ENCODE measurements around the gene TBRG1.

Gene TBRG1

DNA sequence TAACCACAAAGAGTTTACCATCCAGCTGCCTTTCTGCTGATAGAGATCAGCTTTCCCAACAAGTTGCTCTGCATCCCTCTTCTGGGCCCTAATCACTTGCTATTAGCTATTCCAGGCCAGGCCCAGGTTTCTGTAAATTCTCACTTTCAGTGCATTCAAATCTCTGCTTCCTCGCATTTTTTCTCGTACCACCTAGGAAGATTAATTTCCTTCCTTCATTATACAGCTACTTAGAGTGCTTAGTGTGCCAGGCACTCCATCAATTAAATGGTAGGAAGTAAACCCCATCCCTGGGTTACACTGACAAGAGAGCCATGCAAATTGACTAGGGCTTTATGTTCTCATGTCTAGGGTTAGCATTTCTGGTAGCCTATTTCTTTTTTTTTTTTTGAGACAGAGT lies 41.2 kb downstream of the TBRG1 start:
- no peak for DNase-seq

DNA sequence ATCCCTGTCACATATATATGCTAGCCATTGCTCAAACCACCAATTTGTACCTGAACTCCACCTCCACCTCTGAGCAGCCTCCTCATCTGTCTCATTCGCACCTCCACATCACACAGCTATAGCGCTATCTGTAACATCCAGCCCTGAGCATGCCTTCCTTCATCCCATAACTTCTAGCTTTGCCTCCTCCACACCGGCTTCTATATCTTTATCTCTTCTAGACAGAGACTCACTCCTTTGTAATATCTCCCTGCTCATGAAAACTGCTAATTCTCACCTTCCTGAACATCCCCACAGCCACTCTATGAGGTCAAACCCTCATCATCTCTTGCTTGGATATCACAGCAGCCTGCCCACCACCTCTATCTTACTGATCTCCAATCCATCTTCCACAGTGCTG lies 44.9 kb downstream of the TBRG1 start:
- DNase-seq, result no peak

- DNase-seq, result peak; percentile 33
Measured at GRCh38 chr11:124669193-124669592, 46.5 kb downstream of the TBRG1 start.

DNA sequence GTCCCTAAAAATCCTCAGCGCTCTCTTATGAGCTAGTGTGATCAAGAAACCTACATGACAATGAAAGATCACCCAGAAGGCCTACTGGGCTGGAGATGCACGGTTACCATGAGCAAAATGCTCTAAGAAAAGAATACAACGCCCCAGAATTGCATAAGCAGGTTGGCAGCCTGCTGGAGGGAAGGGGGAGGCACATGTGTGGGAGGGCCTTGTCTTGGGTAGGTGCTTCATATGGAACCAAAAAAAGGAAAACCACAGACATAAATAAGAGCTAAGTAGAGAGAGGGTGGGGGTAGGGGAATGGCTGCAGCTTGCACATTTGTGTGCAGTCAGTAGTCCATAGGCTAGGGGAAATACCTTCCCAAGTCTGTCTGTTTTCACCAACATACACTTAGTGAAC lies 48.1 kb downstream of the TBRG1 start:
- peak; percentile 92 for DNase-seq

DNA sequence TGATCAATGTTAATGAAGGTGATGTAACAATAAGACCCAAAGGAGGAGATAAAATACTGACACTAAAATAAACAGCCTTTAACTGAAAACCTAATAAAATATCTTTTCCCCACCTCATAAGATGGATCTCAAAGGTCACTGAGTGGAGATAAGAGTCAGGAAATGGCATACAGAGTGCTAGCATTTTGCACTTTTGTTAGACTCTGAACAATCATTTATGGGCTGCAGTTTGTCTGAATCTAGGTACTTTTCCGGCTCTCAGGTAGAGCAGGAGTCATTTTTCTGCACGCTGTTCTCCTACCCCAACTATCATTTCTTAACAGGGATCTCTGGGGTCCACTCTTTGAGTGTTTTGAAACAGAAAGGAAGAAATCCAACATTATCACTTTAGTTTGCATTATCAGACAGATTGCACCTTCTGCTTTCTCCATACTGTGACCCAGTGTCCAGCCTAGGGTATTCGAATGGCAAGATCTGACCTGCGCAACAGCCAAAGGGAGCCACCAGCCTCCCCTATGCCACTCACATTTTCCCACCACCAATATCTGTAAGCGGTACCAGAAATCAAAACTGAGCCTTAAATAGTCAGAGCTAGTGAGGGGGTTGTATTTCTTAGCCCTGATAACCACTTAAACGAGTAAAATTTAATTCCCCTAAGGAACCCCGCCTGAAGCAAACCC lies 50.0 kb downstream of the TBRG1 start:
- DNase-seq, result no peak

DNA sequence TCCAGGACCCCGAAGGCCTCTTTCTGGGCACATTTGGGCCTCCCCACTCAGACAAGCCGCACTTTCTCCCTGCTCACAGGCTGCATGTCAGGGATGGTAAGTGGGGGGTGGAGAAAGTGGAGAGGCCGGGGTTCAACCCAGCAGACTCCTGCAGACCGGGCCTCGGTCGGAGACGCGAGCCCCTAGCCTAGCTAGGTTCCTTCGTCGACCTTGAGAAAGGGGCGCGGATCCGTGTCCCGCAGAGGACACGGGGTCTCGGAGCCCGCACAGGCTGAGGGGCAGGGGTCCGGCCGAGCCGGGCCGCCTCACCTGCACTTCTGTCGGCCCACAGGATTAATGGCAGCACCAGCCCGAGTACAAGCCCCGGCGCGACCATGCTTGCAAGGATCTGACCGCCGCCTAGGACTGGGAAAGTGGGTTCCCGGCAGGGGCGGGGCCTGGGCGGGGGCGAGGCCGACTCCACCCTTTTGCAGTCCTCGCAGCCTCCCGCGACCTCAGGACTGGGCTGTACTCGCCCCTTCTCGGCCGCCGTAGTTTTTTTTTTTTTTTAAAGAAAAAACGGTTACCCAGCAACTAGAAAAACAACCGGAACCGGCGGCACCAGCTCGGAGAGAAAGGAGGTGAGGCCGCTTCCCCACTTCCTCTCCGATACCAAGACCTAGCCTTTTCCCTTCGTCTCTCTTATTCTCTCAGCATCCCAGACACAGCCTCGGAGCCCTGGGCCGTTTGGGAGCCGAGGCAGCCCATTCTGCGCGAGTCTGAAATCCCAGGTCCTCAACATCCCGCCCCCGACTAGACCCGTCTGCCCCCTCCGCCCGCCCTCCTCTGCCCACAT lies 50.9 kb downstream of the TBRG1 start, which contains the start of the genes SIAE and SPA17:
SIAE (minus strand) TSS at position 407 of the 835 bp plus-strand sequence; CDS start at position 376, 31 bp downstream.
SPA17 (plus strand) TSS at position 572 of the 835 bp plus-strand sequence. CDS start 1,361 bp downstream, outside the sequence.
- DNase-seq, result peak; percentile 90

DNA sequence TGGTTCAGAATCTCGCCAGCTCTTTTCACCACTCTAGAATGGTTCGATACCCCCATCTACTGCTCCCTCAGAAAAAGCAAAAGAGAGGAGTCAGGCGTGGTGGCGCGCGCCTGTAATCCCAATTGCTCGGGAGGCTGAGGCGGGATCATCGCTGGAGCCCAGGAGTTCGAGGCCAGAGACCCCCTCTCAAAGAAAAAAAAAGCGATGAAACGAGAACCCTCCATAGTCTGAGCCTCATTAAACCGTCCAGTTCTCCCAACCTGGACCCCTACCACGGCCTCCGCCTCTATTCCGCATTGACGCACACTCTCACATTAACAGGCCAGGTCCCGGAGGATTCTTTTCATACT lies 51.5 kb downstream of the TBRG1 start:
- DNase-seq, result no peak

GRCh38 chr11:124674571-124674970 lies 51.9 kb downstream of the TBRG1 start:
- no peak for DNase-seq

DNA sequence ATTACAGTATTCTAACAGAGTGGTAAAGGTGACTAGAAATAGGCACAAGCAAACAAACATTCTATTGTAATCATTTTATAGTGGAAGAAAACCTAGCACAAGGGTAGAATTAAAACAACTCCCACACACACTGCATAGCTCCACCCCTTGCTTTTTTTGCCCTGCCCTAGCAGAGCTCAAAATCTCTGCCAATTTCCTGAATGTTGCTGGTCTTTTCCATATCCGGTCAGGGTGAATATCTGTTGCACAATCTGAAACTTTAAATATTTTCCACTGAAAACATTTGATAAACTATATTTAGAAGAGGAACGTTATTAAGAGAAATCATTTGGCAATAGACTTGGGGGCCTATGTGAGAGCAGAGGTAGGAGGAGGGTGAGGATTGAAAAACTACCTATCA lies 53.7 kb downstream of the TBRG1 start:
- peak; percentile 40 for DNase-seq

GRCh38 chr11:124678416-124678815 lies 55.8 kb downstream of the TBRG1 start:
- DNase-seq, result no peak

DNA sequence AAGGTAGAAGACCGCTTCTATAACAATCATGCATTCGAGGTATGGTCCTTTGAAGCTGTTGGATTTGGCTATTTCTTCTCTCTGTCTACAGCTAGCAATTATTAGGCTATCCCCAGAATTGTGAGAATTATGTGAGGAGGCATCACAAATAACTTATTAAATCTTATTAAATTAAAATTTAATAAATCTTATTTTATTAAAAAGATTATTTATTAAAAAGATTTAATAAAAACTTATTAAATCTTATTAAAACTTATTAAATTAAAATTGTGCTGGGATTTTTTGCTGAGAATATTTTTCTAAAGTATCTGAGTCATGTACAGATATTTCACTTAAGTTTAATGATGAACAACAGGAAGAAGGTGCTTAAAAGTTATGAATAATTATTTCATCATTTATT lies 58.8 kb downstream of the TBRG1 start:
- DNase-seq, result no peak

DNA sequence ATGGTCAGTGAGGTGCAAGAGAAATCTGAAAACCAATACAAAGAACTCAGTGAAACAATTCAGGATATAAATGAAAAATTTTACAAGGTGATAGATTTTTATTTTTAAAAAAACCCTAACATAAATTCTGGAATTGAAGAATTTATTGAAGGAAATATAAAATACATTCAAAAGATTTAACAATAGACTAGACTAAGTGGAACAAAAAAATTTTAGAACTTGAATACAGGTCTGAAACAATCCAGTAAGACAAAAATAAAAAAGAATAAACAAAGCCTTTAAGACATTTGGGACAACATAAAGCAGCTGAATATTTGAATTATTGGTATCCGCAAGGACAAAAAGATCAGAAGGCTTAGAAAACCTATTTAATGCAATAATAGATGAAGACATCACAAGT lies 59.8 kb downstream of the TBRG1 start:
- DNase-seq, result no peak
